Upper lobe of left lung (tissue), 4 donors: Measurements from ENCODE around the gene CMSS1.

Experiments used
- POLR2A ChIP-seq, 4 donors: fragments of 450-650 bp; IDR thresholded peaks; one replicate each; pipeline ENCODE4 v1.5.1; 2016 to 2017; ENCODE audit warnings: antibody characterized with exemption in 4 of 4, mild to moderate bottlenecking in 2 of 4
- POLR2AphosphoS5 ChIP-seq, 2 donors: sonication (generic); formaldehyde crosslinking; IDR thresholded peaks; one replicate each; pipeline ENCODE4 v1.5.1; 2017; ENCODE audit warnings: antibody characterized with exemption in 2 of 2
- TF ChIP-seq, protein P1 (sequence below), 6 experiments: fragments of 450-650 bp in 4 of 6; fragments of 200-600 bp in 2 of 6; sonication (generic) in 2 of 6; IDR thresholded peaks; one replicate each; pipeline ENCODE4 v1.5.1; 2016 to 2019; ENCODE audit warnings: antibody characterized with exemption in 6 of 6

DNA sequence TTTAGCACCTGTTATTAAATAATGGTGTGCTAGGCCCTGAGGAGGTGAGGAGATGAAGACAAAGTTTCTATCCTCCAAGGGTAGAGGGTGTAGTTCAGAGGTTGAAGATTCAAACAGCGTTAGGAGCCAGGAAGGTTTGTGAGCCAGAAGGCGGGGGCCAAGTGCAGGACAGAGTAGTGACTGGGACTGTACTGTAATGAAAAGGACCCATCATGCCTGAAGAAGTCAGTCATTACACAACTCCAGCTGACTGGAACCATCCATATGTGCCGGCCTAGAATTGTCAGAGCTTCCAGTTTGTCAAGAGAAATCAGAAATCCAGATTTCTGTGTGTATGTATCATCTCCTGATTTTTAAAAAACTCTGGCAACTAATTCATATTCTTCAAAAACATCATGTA, 241.8 kb downstream of the CMSS1 start:
- no peak for TF ChIP-seq POLR2A (IDR thresholded peaks at IDR 0.05)
- TF ChIP-seq, protein P1, sequence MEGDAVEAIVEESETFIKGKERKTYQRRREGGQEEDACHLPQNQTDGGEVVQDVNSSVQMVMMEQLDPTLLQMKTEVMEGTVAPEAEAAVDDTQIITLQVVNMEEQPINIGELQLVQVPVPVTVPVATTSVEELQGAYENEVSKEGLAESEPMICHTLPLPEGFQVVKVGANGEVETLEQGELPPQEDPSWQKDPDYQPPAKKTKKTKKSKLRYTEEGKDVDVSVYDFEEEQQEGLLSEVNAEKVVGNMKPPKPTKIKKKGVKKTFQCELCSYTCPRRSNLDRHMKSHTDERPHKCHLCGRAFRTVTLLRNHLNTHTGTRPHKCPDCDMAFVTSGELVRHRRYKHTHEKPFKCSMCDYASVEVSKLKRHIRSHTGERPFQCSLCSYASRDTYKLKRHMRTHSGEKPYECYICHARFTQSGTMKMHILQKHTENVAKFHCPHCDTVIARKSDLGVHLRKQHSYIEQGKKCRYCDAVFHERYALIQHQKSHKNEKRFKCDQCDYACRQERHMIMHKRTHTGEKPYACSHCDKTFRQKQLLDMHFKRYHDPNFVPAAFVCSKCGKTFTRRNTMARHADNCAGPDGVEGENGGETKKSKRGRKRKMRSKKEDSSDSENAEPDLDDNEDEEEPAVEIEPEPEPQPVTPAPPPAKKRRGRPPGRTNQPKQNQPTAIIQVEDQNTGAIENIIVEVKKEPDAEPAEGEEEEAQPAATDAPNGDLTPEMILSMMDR (IDR thresholded peaks at IDR 0.05) = no peak
- TF ChIP-seq POLR2AphosphoS5 (IDR thresholded peaks at IDR 0.05) = no peak
